SK-N-SH (cell line): ENCODE measurements around the gene UNC50. TPM values are rescaled to one million over a fixed set of nuclear protein-coding genes. Genes with fewer than 3 reads are reported as not detected.

Experiments used
- CTCF ChIA-PET: fragments of 300-600, 350-600 bp; formaldehyde crosslinking; extraction: SDS; loops from one replicate; lab custom pipeline; 2021; lab: Yijun Ruan, JAX
- POLR2A ChIA-PET: fragments of 350-600 bp; sonication (Branson Sonifier 250); formaldehyde crosslinking; extraction: SDS; loops from one replicate; lab custom pipeline; 2020; ENCODE audit warnings: antibody characterized with exemption, inconsistent platforms; lab: Yijun Ruan, JAX
- DNase-seq: peaks from one replicate; pipeline ENCODE4 v3.0.0; 2012
- H2AFZ ChIP-seq: fragments of 200-600 bp; sonication (generic); 2 replicates; pipeline ENCODE4 v1.8.1; 2016; ENCODE audit warnings: antibody characterized with exemption, mild to moderate bottlenecking, low read depth
- H3F3A ChIP-seq: fragments of 200-600 bp; sonication (generic); replicated peaks from 2 replicates; pipeline ENCODE3; 2016; ENCODE audit warnings: antibody characterized with exemption, mild to moderate bottlenecking; ENCODE audit not compliant: insufficient read depth
- H3K27ac ChIP-seq, 2 experiments: fragments of 200-500 bp in 1 of 2; fragments of 200-600 bp in 1 of 2; sonication (Bioruptor generic) in 1 of 2; sonication (generic), shearing (Covaris generic) in 1 of 2; 2 replicates each; pipeline versions ENCODE4 v1.5.1 to v1.6.1; 2014 to 2016; ENCODE audit warnings: low read depth in 2 of 2, inconsistent platforms in 1 of 2, low read length in 1 of 2, mild to moderate bottlenecking in 1 of 2, mixed read lengths in 1 of 2
- H3K27me3 ChIP-seq: fragments of 200-600 bp; sonication (generic), shearing (Covaris generic); 2 replicates; pipeline ENCODE4 v1.6.1; 2016; ENCODE audit warnings: mixed run types; ENCODE audit not compliant: insufficient read depth
- H3K36me3 ChIP-seq, 2 experiments: fragments of 200-500 bp in 1 of 2; fragments of 200-600 bp in 1 of 2; sonication (Bioruptor generic) in 1 of 2; sonication (generic) in 1 of 2; replicated peaks in 1 of 2; 2 replicates each; pipeline versions ENCODE3 to v1.5.1; 2014 to 2016; ENCODE audit warnings: low read length in 1 of 2, mild to moderate bottlenecking in 1 of 2; ENCODE audit not compliant: insufficient read depth in 2 of 2, control insufficient read depth in 1 of 2
- H3K4me1 ChIP-seq, 2 experiments: fragments of 200-500 bp in 1 of 2; fragments of 200-600 bp in 1 of 2; sonication (Bioruptor generic) in 1 of 2; sonication (generic), shearing (Covaris generic) in 1 of 2; 2 replicates each; pipeline versions ENCODE4 v1.5.1 to v1.6.1; 2014 to 2016; ENCODE audit warnings: low read depth in 1 of 2, low read length in 1 of 2, mixed run types in 1 of 2; ENCODE audit not compliant: insufficient read depth in 2 of 2, control insufficient read depth in 1 of 2
- H3K4me2 ChIP-seq: fragments of 200-600 bp; sonication (generic), shearing (Covaris generic); 2 replicates; pipeline ENCODE4 v1.6.1; 2017; ENCODE audit warnings: mixed run types
- H3K4me3 ChIP-seq, 2 experiments: fragments of 200-500 bp in 1 of 2; fragments of 200-600 bp in 1 of 2; sonication (Bioruptor generic) in 1 of 2; sonication (generic), shearing (Covaris generic) in 1 of 2; 2 replicates each; pipeline versions ENCODE4 v1.5.1 to v1.8.1; 2014 to 2016; ENCODE audit warnings: low read depth in 2 of 2, inconsistent platforms in 1 of 2, low read length in 1 of 2, mild to moderate bottlenecking in 1 of 2, mixed read lengths in 1 of 2, moderate library complexity in 1 of 2
- H3K79me2 ChIP-seq: fragments of 200-600 bp; sonication (generic); 2 replicates; pipeline ENCODE4 v1.8.1; 2017; ENCODE audit warnings: mild to moderate bottlenecking; ENCODE audit not compliant: insufficient read depth
- H3K9ac ChIP-seq: fragments of 200-600 bp; sonication (generic); 2 replicates; pipeline ENCODE4 v1.6.1; 2017; ENCODE audit warnings: mixed run types
- H3K9me2 ChIP-seq: fragments of 200-600 bp; sonication (generic); 2 replicates; pipeline ENCODE4 v1.6.1; 2017; ENCODE audit warnings: mixed run types
- H3K9me3 ChIP-seq: fragments of 200-600 bp; sonication (generic); 2 replicates; pipeline ENCODE4 v1.6.1; 2017; ENCODE audit warnings: mixed run types, mild to moderate bottlenecking, moderate library complexity
- H4K20me1 ChIP-seq: fragments of 200-600 bp; sonication (generic); 2 replicates; pipeline ENCODE4 v1.6.1; 2017; ENCODE audit warnings: mild to moderate bottlenecking, mixed run types; ENCODE audit not compliant: insufficient read depth
- CHD2 ChIP-seq: fragments of 150-350 bp; IDR thresholded peaks from 2 replicates; pipeline ENCODE4 v1.6.1; 2018; ENCODE audit warnings: low read length; ENCODE audit not compliant: partially characterized antibody
- CTCF ChIP-seq: fragments of 200-600 bp; sonication (generic); IDR thresholded peaks from 2 replicates; pipeline ENCODE4 v1.6.1; 2017; ENCODE audit warnings: antibody characterized with exemption, mild to moderate bottlenecking, moderate library complexity
- EP300 ChIP-seq, 2 experiments: IDR thresholded peaks; 2 replicates each; pipeline versions ENCODE4 v1.4.0 to v1.6.1; 2012; ENCODE audit warnings: borderline replicate concordance in 1 of 2, low read depth in 1 of 2, low read length in 1 of 2
- EZH2phosphoT487 ChIP-seq: fragments of 200-600 bp; sonication (generic); IDR thresholded peaks from 2 replicates; pipeline ENCODE4 v1.6.1; 2017; ENCODE audit warnings: low read depth, mixed run types, mild to moderate bottlenecking, antibody characterized with exemption, moderate library complexity, borderline replicate concordance
- FOXM1 ChIP-seq: IDR thresholded peaks from 2 replicates; pipeline ENCODE4 v1.4.0; 2012; ENCODE audit warnings: low read depth, mild to moderate bottlenecking
- GABPA ChIP-seq: IDR thresholded peaks from 2 replicates; pipeline ENCODE4 v1.4.0; 2012; ENCODE audit warnings: low read depth, mild to moderate bottlenecking
- JUND ChIP-seq: IDR thresholded peaks from 2 replicates; pipeline ENCODE4 v1.4.0; 2012
- MEF2A ChIP-seq: IDR thresholded peaks from 2 replicates; pipeline ENCODE4 v1.4.0; 2012; ENCODE audit warnings: low read depth, borderline replicate concordance
- MXI1 ChIP-seq: IDR thresholded peaks from 2 replicates; pipeline ENCODE4 v1.6.1; 2012; ENCODE audit warnings: mild to moderate bottlenecking, low read depth, low read length, improper control_type of control experiment
- NFIC ChIP-seq: IDR thresholded peaks from 2 replicates; pipeline ENCODE4 v1.4.0; 2012; ENCODE audit warnings: borderline replicate concordance
- NRF1 ChIP-seq: IDR thresholded peaks from 2 replicates; pipeline ENCODE4 v1.6.1; 2012; ENCODE audit warnings: low read depth, mild to moderate bottlenecking, low read length
- PBX3 ChIP-seq: IDR thresholded peaks from 2 replicates; pipeline ENCODE4; 2012
- POLR2AphosphoS5 ChIP-seq: IDR thresholded peaks from 2 replicates; pipeline ENCODE4 v1.6.1; 2012; ENCODE audit warnings: low read depth, low read length
- RAD21 ChIP-seq: IDR thresholded peaks from 2 replicates; pipeline ENCODE4 v1.6.1; 2012; ENCODE audit warnings: mild to moderate bottlenecking, low read length
- RCOR1 ChIP-seq: fragments of 150-350 bp; IDR thresholded peaks from 2 replicates; pipeline ENCODE4 v1.6.1; 2017; ENCODE audit warnings: antibody characterized with exemption, low read length
- RXRA ChIP-seq: IDR thresholded peaks from 2 replicates; pipeline ENCODE4 v1.4.0; 2012; ENCODE audit warnings: low read depth, mild to moderate bottlenecking, borderline replicate concordance
- SMC3 ChIP-seq: IDR thresholded peaks from 2 replicates; pipeline ENCODE4 v1.6.1; 2012; ENCODE audit warnings: low read depth, low read length, improper control_type of control experiment
- TAF1 ChIP-seq: IDR thresholded peaks from 2 replicates; pipeline ENCODE4 v1.6.1; 2012; ENCODE audit warnings: low read depth, mild to moderate bottlenecking, low read length, moderate library complexity, borderline replicate concordance
- USF2 ChIP-seq: fragments of 150-350 bp; IDR thresholded peaks from 2 replicates; pipeline ENCODE4 v1.6.1; 2017; ENCODE audit warnings: antibody characterized with exemption, low read length, low read depth, borderline replicate concordance
- YY1 ChIP-seq: IDR thresholded peaks from 2 replicates; pipeline ENCODE4 v1.4.0; 2012; ENCODE audit warnings: low read depth, mild to moderate bottlenecking
- WGBS: methylation state at CpG from one replicate; pipeline ENCODE4 v1.1.6; 2017; ENCODE audit warnings: low lambda C conversion rate; 5-methylcytosine and 5-hydroxymethylcytosine counted together
- polyA plus RNA-seq, 3 experiments: library from polyadenylated mRNA; depleted of rRNA; stranded (reverse); fragments of >200 nt; gene quantifications; 2 replicates each; pipeline ENCODE4 v1.2.3, GENCODE V29; 2012
- TF ChIP-seq, protein P1 (sequence below): IDR thresholded peaks from 2 replicates; pipeline ENCODE4 v1.4.0; 2012; ENCODE audit warnings: low read depth, borderline replicate concordance
- TF ChIP-seq, protein P2 (sequence below): IDR thresholded peaks from 2 replicates; pipeline ENCODE4 v1.4.0; 2012; ENCODE audit warnings: low read depth

UNC50 gene
- polyA plus RNA-seq, 1 of the 3 experiments (the other 2 are of a cell fraction): 46.9 TPM

DNA sequence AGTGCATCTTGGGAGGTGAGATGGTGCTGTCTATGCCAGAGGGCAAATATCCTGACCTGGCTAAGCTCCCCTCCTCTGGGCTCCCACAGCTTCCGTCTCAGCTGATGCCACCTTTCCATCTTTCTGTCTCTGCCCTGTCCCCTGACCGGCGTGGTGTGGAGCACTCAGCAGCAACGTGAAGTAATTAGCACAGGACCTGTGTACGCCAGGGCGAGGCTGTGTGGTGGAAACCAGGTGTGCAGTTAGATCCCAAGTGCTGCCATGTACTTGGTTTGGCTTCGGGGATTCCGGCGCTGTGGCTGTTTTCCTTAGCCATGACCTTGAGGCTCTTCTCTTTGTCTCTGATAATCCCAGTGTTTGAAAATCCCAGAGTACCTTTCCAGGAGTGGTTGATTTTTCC is 36.6 kb upstream of the UNC50 start:
- Histone ChIP-seq H3K27me3 (no peaks in the 10 kb centered on the region), H3K4me1 (peaks cover 0 to 2% of the 10 kb centered on the region in 2 experiments; a peak in 1 of 4 replicates), H3K4me2 (no peak overlapping the region), H3K79me2 (no peaks in the 10 kb centered on the region), H3K9me3 (no peaks in the 10 kb centered on the region), H3K4me3 (no peak overlapping the region), H4K20me1 (no peaks in the 10 kb centered on the region), H2AFZ (no peak overlapping the region), H3F3A (no peaks in the 10 kb centered on the region), H3K9me2 (no peaks in the 10 kb centered on the region), H3K9ac (no peak overlapping the region), H3K27ac (no peak overlapping the region), H3K36me3 (peaks cover 0 to 29% of the 10 kb centered on the region in 2 experiments)
- DNase-seq: no peak
- TF ChIP-seq EZH2phosphoT487 (no peak), NRF1 (no peak), RCOR1 (no peak), SMC3 (no peak), USF2 (no peak)
- 99% methylated on average over 9 of the region's 9 CpGs for WGBS
- ChIA-PET POLR2A (no interaction called here), CTCF (no interaction called here)

DNA sequence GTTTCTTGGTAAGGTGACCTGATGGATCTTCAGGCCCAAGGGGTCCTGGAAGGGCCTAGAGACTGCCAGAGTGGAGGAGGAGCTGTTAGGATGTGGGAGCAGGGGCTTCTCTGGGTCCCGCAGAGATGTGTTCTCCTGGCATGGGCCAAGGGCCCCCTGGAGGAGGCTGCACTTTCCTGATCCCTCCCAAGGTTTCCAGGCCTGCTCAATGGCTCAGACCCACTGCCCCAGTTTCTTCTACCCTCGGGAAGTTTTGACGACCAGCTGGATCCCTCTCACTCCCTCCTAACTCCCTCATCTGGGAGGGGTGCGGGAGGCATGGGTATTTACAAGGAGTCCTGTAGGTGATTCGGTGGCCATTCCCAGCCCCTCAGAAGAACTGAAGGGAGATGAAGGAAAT is 36.2 kb upstream of the UNC50 start:
- POLR2A ChIA-PET: no interaction called here
- no peak for TF ChIP-seq MXI1
- no peak for TF ChIP-seq JUND
- TF ChIP-seq RCOR1: no peak
- no peak for TF ChIP-seq FOXM1
- TF ChIP-seq CTCF: no peak
- TF ChIP-seq GABPA: no peak
- TF ChIP-seq NFIC: no peak
- no peak for TF ChIP-seq PBX3
- TF ChIP-seq EP300 (IDR thresholded peaks at IDR 0.05; ENCODE audit: borderline replicate concordance in 1 of 2, low read depth in 1 of 2, low read length in 1 of 2): no peak
- TF ChIP-seq YY1: no peak
- no peak for TF ChIP-seq TAF1
- no peak for TF ChIP-seq RXRA
- no peak for TF ChIP-seq POLR2AphosphoS5
- TF ChIP-seq, protein P1, sequence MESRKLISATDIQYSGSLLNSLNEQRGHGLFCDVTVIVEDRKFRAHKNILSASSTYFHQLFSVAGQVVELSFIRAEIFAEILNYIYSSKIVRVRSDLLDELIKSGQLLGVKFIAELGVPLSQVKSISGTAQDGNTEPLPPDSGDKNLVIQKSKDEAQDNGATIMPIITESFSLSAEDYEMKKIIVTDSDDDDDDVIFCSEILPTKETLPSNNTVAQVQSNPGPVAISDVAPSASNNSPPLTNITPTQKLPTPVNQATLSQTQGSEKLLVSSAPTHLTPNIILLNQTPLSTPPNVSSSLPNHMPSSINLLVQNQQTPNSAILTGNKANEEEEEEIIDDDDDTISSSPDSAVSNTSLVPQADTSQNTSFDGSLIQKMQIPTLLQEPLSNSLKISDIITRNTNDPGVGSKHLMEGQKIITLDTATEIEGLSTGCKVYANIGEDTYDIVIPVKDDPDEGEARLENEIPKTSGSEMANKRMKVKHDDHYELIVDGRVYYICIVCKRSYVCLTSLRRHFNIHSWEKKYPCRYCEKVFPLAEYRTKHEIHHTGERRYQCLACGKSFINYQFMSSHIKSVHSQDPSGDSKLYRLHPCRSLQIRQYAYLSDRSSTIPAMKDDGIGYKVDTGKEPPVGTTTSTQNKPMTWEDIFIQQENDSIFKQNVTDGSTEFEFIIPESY: no peak
- TF ChIP-seq CHD2: no peak
- no peak for TF ChIP-seq MEF2A
- TF ChIP-seq USF2: no peak
- TF ChIP-seq, protein P2, sequence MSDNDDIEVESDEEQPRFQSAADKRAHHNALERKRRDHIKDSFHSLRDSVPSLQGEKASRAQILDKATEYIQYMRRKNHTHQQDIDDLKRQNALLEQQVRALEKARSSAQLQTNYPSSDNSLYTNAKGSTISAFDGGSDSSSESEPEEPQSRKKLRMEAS: no peak
- TF ChIP-seq RAD21: no peak
- TF ChIP-seq, all 33 proteins: peak for 0
- H3K36me3 ChIP-seq: peaks cover 0 to 29% of the 10 kb centered on the region in 2 experiments
- no peaks in the 10 kb centered on the region for H3K9me2 ChIP-seq
- no peaks in the 10 kb centered on the region for H3K27me3 ChIP-seq
- CTCF ChIA-PET: no interaction called here
- no peak overlapping the region for H3K4me2 ChIP-seq
- no peak for DNase-seq
- no peak overlapping the region for H2AFZ ChIP-seq
- H3K4me1 ChIP-seq: peaks cover 0 to 2% of the 10 kb centered on the region in 2 experiments; a peak in 1 of 4 replicates
- no peaks in the 10 kb centered on the region for H3K79me2 ChIP-seq
- 68% methylated on average over 4 of the region's 5 CpGs for WGBS
- no peaks in the 10 kb centered on the region for H3K9me3 ChIP-seq
- H3F3A ChIP-seq: no peaks in the 10 kb centered on the region
- H3K9ac ChIP-seq: no peak overlapping the region
- no peak overlapping the region for H3K4me3 ChIP-seq
- no peaks in the 10 kb centered on the region for H4K20me1 ChIP-seq
- no peak overlapping the region for H3K27ac ChIP-seq
